Measurements from ENCODE around the gene SMYD3. TPM values are rescaled to one million over a fixed set of nuclear protein-coding genes. Genes with fewer than 3 reads are reported as not detected.

The SMYD3 gene
- total and polyA plus RNA-seq, 2 donors (not counting 1 experiment from before 2014, with no cell fraction given) = 69.4 to 83.1 TPM

GRCh38 chr1:246420300-246420699, 86.8 kb downstream of the SMYD3 start:
- DNase-seq (ENCODE audit: low read depth in 2 of 2) = no peak
- Histone ChIP-seq H2AFZ (ENCODE audit: low read length) (no peak overlapping the region), H3K9me3 (ENCODE audit: control insufficient read depth, insufficient read depth, low read depth, low read length) (no peaks in the 10 kb centered on the region)

GRCh38 chr1:246418565-246419312, 88.3 kb downstream of the SMYD3 start:
- no peaks in the 10 kb centered on the region for H3K4me1 ChIP-seq (ENCODE audit: control insufficient read depth, extremely low read depth, insufficient read depth, low read length)
- H3K9ac ChIP-seq (ENCODE audit: insufficient read depth, low read length) = no peak overlapping the region
- no peak overlapping the region for H2AFZ ChIP-seq (ENCODE audit: low read length)
- TF ChIP-seq CTCF (conservative IDR thresholded peaks at IDR 0.05 in 1 of 2, IDR thresholded peaks at IDR 0.05 in 1 of 2; ENCODE audit: low read depth in 1 of 2, low read length in 2 of 2) = no peak
- no peak for TF ChIP-seq EZH2 (IDR thresholded peaks at IDR 0.05; ENCODE audit: low read length, missing control alignments)
- H3K79me2 ChIP-seq (ENCODE audit: control insufficient read depth, insufficient read depth, low read length) = no peaks in the 10 kb centered on the region
- no peak for DNase-seq (ENCODE audit: low read depth in 2 of 2)
- no peaks in the 10 kb centered on the region for H3K27me3 ChIP-seq (ENCODE audit: control insufficient read depth, insufficient read depth, low read length)
- no peak overlapping the region for H3K4me3 ChIP-seq (replicated peaks in 1 of 4; ENCODE audit: control extremely low read depth in 1 of 4, insufficient read depth in 1 of 4, low read depth in 3 of 4, low read length in 4 of 4)
- no peak overlapping the region for H3K27ac ChIP-seq (ENCODE audit: insufficient read depth, low read length)
- H4K20me1 ChIP-seq (ENCODE audit: control insufficient read depth, extremely low read depth, insufficient read depth, low read length) = no peaks in the 10 kb centered on the region
- no peak overlapping the region for H3K4me2 ChIP-seq (ENCODE audit: extremely low read depth, insufficient read depth, low read length)
- no peaks in the 10 kb centered on the region for H3K9me3 ChIP-seq (ENCODE audit: control insufficient read depth, insufficient read depth, low read depth, low read length)
- H3K36me3 ChIP-seq (ENCODE audit: control insufficient read depth, insufficient read depth, low read length) = no peaks in the 10 kb centered on the region

More at GRCh38 chr1:246420300-246420699, 86.8 kb downstream of the SMYD3 start:
- no peaks in the 10 kb centered on the region for H3K4me1 ChIP-seq (ENCODE audit: control insufficient read depth, extremely low read depth, insufficient read depth, low read length)
- H3K27ac ChIP-seq (ENCODE audit: insufficient read depth, low read length) = no peak overlapping the region
- TF ChIP-seq EZH2 (IDR thresholded peaks at IDR 0.05; ENCODE audit: low read length, missing control alignments) (no peak), CTCF (conservative IDR thresholded peaks at IDR 0.05 in 1 of 2, IDR thresholded peaks at IDR 0.05 in 1 of 2; ENCODE audit: low read depth in 1 of 2, low read length in 2 of 2) (no peak)
- no peak overlapping the region for H3K4me3 ChIP-seq (replicated peaks in 1 of 4; ENCODE audit: control extremely low read depth in 1 of 4, insufficient read depth in 1 of 4, low read depth in 3 of 4, low read length in 4 of 4)
- no peak overlapping the region for H3K9ac ChIP-seq (ENCODE audit: insufficient read depth, low read length)
- H4K20me1 ChIP-seq (ENCODE audit: control insufficient read depth, extremely low read depth, insufficient read depth, low read length) = no peaks in the 10 kb centered on the region
- H3K36me3 ChIP-seq (ENCODE audit: control insufficient read depth, insufficient read depth, low read length) = no peaks in the 10 kb centered on the region
- H3K27me3 ChIP-seq (ENCODE audit: control insufficient read depth, insufficient read depth, low read length) = no peaks in the 10 kb centered on the region
- H3K79me2 ChIP-seq (ENCODE audit: control insufficient read depth, insufficient read depth, low read length) = no peaks in the 10 kb centered on the region
- no peak overlapping the region for H3K4me2 ChIP-seq (ENCODE audit: extremely low read depth, insufficient read depth, low read length)

- DNase-seq (ENCODE audit: low read depth in 2 of 2) = no peak
- no peaks in the 10 kb centered on the region for H3K79me2 ChIP-seq (ENCODE audit: control insufficient read depth, insufficient read depth, low read length)
- H2AFZ ChIP-seq (ENCODE audit: low read length) = no peak overlapping the region
- H3K27me3 ChIP-seq (ENCODE audit: control insufficient read depth, insufficient read depth, low read length) = no peaks in the 10 kb centered on the region
- H3K9ac ChIP-seq (ENCODE audit: insufficient read depth, low read length) = no peak overlapping the region
- TF ChIP-seq EZH2 (IDR thresholded peaks at IDR 0.05; ENCODE audit: low read length, missing control alignments) (no peak), CTCF (conservative IDR thresholded peaks at IDR 0.05 in 1 of 2, IDR thresholded peaks at IDR 0.05 in 1 of 2; ENCODE audit: low read depth in 1 of 2, low read length in 2 of 2) (no peak)
- no peaks in the 10 kb centered on the region for H4K20me1 ChIP-seq (ENCODE audit: control insufficient read depth, extremely low read depth, insufficient read depth, low read length)
- no peak overlapping the region for H3K4me3 ChIP-seq (replicated peaks in 1 of 4; ENCODE audit: control extremely low read depth in 1 of 4, insufficient read depth in 1 of 4, low read depth in 3 of 4, low read length in 4 of 4)
- H3K27ac ChIP-seq (ENCODE audit: insufficient read depth, low read length) = no peak overlapping the region
- no peak overlapping the region for H3K4me2 ChIP-seq (ENCODE audit: extremely low read depth, insufficient read depth, low read length)
- no peaks in the 10 kb centered on the region for H3K9me3 ChIP-seq (ENCODE audit: control insufficient read depth, insufficient read depth, low read depth, low read length)
- no peaks in the 10 kb centered on the region for H3K36me3 ChIP-seq (ENCODE audit: control insufficient read depth, insufficient read depth, low read length)
- H3K4me1 ChIP-seq (ENCODE audit: control insufficient read depth, extremely low read depth, insufficient read depth, low read length) = no peaks in the 10 kb centered on the region
These were observed 89.1 kb downstream of the SMYD3 start for GRCh38 chr1:246417813-246418564.
